SKM-1 (cell line): Measurements from ENCODE around the gene ENPP6.
"Not testable (repeated sequence)": the region's sequence is repeated elsewhere in the genome, so short reads cannot be mapped to it uniquely, and the experiment has no call there.

Source experiments
- DNase-seq: peaks from one replicate; lab custom pipeline; 2025; ENCODE audit not compliant: unreplicated experiment; lab: John Stamatoyannopoulos, UW

ENPP6 gene

GRCh38 chr4:184237612-184238011 lies 19.9 kb upstream of the ENPP6 start:
- no peak for DNase-seq

DNA sequence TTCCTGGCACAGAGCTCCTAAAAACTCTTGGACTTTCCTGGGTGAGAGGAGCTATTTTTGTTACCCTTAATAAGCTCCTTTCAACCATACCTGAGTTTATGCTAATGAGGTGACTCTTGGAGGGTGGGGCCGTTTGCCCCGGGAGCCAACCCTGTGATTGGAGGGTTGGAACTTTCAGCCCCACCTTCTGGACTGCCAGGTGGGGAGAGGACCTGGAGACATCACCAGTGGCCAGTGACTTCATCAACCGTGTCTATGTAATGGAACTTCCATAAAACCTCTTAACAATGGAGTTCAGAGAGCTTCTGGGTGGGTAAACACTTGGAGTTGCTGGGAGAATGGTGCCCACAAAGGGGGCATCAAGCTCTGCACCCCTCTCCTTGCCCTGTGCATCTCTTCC lies 17.9 kb upstream of the ENPP6 start:
- no peak for DNase-seq

DNA sequence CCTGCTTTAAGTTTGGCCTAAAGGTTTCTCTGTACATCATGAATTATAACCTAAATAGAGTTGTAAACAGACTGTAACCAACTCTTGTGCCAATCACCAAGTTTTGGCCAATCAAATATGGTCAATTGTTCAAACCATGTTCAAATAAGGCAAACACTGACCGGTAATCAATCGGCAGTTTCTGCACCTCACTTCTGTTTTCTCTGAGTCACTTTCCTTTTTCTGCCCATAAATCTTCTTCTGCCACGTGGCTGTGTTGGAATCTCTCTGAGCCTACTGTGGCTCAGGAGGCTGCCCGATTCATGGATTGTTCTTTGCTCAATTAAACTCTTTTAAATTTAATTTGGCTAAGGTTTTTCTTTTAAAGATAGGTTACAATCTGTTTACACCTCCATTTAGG lies 16.5 kb upstream of the ENPP6 start:
- no peak for DNase-seq

DNA sequence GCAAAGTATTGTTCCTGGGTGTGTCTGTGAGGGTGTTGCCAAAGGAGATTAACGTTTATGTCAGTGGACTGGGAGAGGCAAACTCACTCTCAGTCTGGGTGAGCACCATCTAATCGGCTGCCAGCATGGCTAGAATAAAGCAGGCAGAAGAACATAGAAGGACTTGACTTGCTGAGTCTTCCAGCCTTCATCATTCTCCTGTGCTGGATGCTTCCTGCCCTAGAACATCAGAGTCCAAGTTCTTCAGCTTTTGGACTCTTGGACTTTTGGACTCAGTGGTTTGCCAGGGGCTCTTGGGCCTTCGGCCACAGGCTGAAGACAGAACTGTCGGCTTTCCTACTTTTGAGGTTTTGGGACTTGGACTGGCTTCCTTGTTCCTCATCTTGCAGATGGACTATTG lies 15.3 kb upstream of the ENPP6 start:
- no peak for DNase-seq

- no peak for DNase-seq
Measured at GRCh38 chr4:184232202-184232601, 14.5 kb upstream of the ENPP6 start.

- no peak for DNase-seq
Measured at GRCh38 chr4:184231573-184231972, 13.9 kb upstream of the ENPP6 start.

DNA sequence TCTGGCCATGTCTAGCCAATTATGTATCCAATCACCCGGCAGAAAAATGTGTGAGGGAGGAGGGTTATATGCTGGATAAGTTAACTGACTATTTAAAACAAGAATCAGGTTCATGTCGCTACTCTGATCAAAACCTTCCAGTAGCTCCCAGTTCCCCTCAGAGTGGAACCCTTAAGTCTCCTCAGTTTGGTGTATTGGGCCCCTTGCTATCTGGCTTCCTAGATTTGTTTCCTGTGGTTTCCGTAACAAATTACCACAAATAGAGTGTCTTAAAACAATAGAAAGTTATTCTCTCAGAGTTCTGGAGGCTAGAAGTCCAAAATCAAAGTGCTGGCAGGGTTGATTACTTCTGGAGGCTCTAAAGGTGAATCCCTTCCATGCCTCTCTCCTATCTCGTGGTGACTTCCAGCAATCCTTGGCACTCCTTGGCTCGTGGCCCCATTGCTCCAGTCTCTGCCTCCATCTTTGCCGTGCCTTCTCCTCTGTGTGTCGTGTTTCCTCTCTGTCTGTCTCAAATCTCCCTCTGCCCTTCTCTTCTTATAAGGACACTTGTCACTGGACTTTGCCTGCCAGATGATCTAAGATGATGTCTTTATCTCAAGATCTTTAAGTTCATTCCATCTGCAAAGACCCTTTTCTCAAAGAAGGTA lies 10.5 kb upstream of the ENPP6 start:
- no peak for DNase-seq

GRCh38 chr4:184216515-184216914 lies 1.2 kb downstream of the ENPP6 start:
- DNase-seq = no peak

DNA sequence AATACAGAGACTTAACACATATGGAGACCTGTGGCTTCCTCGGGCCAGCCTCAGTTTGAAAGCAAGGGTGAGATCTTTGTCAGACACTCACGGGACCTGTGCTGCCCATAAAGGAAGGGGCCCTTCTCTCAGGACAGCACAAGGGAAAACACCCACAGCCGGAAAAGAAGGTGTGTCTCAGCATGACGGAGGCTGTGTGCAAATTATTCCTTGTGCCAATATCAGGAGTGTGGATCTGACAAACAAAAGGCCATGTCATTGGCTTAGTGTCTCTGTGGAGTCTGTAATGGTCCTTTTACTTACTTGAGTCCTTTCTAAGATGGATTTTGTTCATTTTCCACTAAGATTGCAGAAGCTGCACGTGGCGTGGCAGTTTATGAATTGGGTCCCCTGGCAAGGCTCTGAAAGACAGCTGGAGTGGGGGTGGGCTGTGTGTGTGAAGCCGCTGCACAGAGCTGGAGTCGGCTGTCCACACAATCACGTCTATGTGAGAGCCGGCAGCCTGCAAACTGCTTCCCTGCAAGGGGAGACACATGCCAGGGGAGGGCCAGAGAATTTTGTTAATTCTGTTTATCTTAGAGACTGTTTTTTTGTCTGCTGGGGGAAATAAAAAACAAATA lies 1.9 kb downstream of the ENPP6 start:
- DNase-seq = no peak

DNA sequence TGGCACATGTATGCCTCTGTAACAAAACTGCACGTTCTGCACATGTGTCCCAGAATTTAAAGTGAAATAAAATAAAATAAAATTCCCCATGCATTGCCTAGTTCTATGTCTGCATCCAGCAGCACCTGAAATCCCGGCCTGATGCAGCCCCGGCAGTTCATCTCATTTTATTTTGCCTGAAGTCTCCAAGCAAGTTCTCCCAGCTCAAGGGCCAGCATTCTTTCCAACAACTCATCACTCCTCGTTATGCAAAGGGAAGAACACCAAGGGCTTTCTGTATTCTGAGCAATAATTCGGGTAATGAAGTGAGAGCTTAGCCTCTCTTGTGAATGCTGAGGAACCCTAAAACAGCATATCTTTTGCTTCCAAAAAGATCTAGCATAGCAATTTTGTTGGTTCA lies 2.7 kb downstream of the ENPP6 start:
- DNase-seq = no peak

GRCh38 chr4:184207734-184208607 lies 9.7 kb downstream of the ENPP6 start:
- not testable (repeated sequence) for DNase-seq

DNA sequence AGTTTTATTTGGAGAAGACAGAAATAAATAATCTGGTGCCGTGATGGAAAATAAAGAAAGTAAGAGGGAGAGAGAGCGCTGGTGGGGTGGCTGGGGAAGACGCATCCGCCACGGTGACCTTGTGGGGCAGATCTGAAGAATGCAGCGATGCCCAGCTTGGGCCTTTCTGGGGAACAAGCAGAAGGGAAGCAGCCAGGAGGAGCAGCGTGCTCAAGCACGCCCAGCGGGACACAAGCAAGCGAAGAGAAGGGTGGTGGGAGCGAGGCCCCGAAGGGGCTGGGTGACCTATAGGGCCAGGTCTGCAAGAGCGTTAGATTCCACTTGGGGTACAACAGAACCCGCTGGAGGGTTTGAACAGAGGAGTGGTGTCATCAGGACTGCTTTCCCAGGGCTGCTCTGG lies 12.4 kb downstream of the ENPP6 start:
- no peak for DNase-seq

DNA sequence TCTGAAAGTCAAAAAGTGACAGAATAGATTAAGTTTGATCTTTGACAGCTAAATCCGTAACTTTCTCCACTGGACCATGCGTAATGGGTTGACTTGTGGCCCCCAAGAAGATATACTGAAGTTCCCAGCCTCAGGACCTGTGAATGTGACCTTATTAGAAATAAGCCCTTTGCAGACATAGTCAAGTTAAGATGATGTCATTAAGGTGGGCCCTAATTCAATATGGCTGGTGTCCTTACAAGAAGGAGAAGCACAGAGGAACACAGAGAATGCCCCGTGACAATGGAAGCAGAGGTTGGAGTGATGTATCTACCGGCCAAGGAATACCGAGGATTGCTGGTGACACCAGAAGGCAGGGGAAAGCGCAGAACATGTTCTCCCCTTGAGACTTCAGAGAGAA lies 14.4 kb downstream of the ENPP6 start:
- no peak for DNase-seq

DNA sequence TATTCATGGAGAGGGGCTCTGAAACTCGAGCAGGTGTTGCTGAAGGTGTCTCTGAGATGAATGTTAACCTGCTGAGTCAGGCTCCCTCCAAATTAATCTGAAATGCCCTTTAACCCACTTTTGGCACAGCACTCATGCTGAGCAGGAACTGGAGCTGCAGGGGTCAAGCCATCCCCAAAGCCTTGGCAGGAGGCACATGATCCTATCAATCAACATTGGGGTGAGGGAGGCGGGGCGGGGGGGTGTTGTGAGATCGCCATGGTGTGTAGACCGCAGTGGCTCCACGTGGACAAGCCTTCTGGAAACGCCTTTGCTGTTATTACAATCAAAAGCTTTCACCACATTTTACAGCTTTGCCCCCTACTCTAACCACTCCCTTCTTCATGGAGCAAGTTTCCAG lies 16.5 kb downstream of the ENPP6 start:
- DNase-seq = no peak

DNA sequence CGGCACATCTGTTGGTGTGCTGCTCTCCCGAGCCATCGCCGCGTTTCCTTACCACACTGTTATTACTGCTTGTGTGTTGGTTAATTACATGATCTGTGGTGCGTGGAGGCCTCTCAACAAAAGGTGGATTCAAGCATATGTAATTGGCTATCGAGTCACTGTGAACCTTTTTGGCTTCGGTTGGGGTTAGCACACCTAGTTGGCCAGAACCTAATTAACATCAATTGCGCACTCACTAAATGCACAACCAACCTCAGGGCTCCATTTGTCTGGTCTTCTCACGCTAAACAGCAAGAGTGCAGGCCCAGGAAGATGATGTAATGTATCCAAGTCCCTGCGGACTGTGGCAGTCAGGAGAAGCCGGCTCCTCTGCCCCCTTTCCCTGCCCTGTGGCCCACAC lies 17.4 kb downstream of the ENPP6 start:
- DNase-seq = no peak

DNA sequence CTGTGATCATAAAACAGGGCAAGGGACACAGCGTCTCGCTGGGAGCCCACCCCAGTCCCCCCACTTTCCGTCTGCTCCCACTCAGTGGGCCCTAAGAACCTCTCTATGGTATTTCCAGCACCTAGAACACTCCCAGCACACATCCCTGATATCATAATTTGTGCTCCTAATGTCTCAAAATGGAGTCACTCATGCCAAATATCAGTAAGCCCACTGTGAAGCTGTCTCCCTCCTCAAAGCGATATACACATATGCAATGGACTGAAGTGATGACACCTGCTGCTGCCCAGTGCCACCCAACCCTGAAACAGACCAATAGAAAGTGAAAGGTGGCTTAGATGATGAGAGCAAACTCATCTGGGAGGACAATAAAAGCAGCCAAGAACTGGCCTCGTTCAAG lies 17.9 kb downstream of the ENPP6 start:
- no peak for DNase-seq

GRCh38 chr4:184198190-184198589 lies 19.5 kb downstream of the ENPP6 start:
- no peak for DNase-seq

DNA sequence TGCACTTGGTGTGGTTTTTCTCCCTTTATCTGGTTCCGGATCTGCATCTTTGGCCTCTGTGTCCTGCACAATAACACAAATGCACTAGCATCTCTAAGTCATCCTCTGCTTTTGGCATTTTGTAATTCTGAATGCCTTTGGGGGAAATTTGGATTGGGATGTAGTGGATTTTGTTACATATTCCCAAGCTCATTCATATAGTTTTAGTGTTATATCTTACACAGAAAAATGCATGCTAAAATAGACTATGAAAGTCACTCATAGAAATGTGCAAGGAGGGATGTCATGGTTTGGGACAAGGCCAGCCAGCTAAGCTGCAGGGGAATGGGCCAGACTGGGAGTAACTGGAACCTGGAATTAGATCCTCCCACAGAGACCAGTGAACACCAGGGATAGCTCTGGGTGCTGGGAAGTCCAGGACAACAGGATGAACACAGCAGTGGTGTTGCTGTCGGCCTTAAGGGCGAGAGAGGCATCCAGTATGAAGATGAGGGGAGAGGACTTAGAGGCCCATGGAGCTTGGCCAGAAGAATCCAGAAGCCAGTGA lies 20.1 kb downstream of the ENPP6 start:
- DNase-seq = no peak

DNA sequence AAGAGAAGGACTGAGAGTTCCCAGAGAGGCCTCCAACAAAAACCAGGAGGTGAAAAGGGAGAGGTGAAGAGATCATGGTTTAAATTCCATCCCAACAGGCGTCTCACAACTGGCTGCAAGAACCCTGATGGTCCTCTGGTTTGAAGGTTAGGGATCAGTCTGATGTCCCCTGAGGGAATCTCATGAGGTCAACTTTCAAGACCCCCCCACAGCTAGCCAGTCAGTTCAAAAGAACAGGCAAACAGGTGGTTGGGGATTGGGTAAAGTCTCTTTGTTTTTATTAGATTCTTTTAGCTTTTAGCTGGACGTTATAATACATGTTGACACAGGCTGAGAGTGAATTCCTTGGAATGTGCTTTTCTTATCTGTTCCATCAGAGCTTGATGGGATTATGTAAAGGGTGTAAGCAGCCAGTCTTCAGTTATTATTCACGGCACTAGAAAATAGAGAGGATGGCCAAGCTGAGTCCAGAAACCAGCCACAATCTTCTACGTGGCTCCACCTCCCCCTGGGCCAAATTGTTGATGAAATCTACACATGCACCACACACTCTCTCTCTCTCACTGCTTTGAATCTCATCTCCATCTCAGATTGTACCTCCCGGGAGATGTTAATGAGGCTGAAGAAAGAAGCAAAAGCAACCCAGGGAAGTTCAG lies 20.8 kb downstream of the ENPP6 start:
- no peak for DNase-seq

- no peak for DNase-seq
Measured at GRCh38 chr4:184193556-184194525, 23.8 kb downstream of the ENPP6 start.
